HCT116 (cell line): ENCODE results near the gene RAI14.
"Not testable (repeated sequence)": the region's sequence is repeated elsewhere in the genome, so short reads cannot be mapped to it uniquely, and the experiment has no call there.

Source experiments
- CTCF ChIP-seq, 3 experiments: fragments of 200-600 bp in 1 of 3; sonication (generic) in 1 of 3; IDR thresholded peaks in 2 of 3; conservative IDR thresholded peaks in 1 of 3; 2 replicates each; pipeline ENCODE4 v1.5.1; 2012 to 2017; ENCODE audit warnings: low read depth in 2 of 3, low read length in 2 of 3, antibody characterized with exemption in 1 of 3, borderline replicate concordance in 1 of 3, control low read depth in 1 of 3, mild to moderate bottlenecking in 1 of 3, mixed read lengths in 1 of 3, mixed run types in 1 of 3, moderate library complexity in 1 of 3; ENCODE audit not compliant: insufficient read depth in 1 of 3
- ELF1 ChIP-seq: IDR thresholded peaks from 2 replicates; pipeline ENCODE4 v1.6.1; 2012; ENCODE audit warnings: low read depth, borderline replicate concordance
- EZH2 ChIP-seq: fragments of 200-600 bp; sonication (generic); IDR thresholded peaks from 2 replicates; pipeline ENCODE4 v1.6.1; 2017; ENCODE audit warnings: antibody characterized with exemption, mixed run types
- EZH2phosphoT487 ChIP-seq: fragments of 200-600 bp; IDR thresholded peaks from 2 replicates; pipeline ENCODE4 v1.6.1; 2018; ENCODE audit warnings: antibody characterized with exemption, borderline replicate concordance
- POLR2A ChIP-seq: IDR thresholded peaks from 2 replicates; pipeline ENCODE4 v1.7.0; 2011; ENCODE audit warnings: borderline replicate concordance; ENCODE audit not compliant: insufficient read depth, insufficient read length; ENCODE audit errors: extremely low read depth
- POLR2AphosphoS5 ChIP-seq: IDR thresholded peaks from 2 replicates; pipeline ENCODE4 v1.6.1; 2011; ENCODE audit warnings: mild to moderate bottlenecking, low read depth, low read length, moderate library complexity
- RAD21 ChIP-seq: IDR thresholded peaks from 2 replicates; pipeline ENCODE4 v1.6.1; 2012; ENCODE audit warnings: low read depth, mild to moderate bottlenecking
- SIN3A ChIP-seq: IDR thresholded peaks from 2 replicates; pipeline ENCODE4 v1.6.1; 2012; ENCODE audit warnings: low read depth
- SP1 ChIP-seq: IDR thresholded peaks from 2 replicates; pipeline ENCODE4 v1.6.1; 2012; ENCODE audit warnings: low read depth
- SRF ChIP-seq: IDR thresholded peaks from 2 replicates; pipeline ENCODE4 v1.6.1; 2012; ENCODE audit warnings: low read depth
- YY1 ChIP-seq: IDR thresholded peaks from 2 replicates; pipeline ENCODE4 v1.6.1; 2011; ENCODE audit warnings: low read length, low read depth, moderate library complexity, mild to moderate bottlenecking; ENCODE audit not compliant: insufficient replicate concordance; ENCODE audit errors: extremely low read depth
- ZNF274 ChIP-seq: fragments of 200-500 bp; sonication (Bioruptor generic); IDR thresholded peaks from 2 replicates; pipeline ENCODE4 v1.6.1; 2014; ENCODE audit warnings: mild to moderate bottlenecking, low read depth, low read length, inconsistent platforms

GRCh38 chr5:34753236-34753635, 97.1 kb downstream of the RAI14 start:
- TF ChIP-seq CTCF (IDR thresholded peaks at IDR 0.05 in 2 of 3, conservative IDR thresholded peaks at IDR 0.05 in 1 of 3; ENCODE audit: borderline replicate concordance in 1 of 3, insufficient read depth in 1 of 3, low read depth in 2 of 3, low read length in 2 of 3); ZNF274; SP1; YY1; RAD21; POLR2A; SRF; EZH2phosphoT487; SIN3A; ELF1; EZH2; POLR2AphosphoS5: not testable (repeated sequence)
